HG02610 (cell line): ENCODE measurements around the gene FAM24A.

ENCODE experiments used
- ATAC-seq: cut with Tn5 transposase; IDR thresholded peaks from one replicate; pipeline ENCODE4 v1.9.1; 2021; ENCODE audit warnings: mild to moderate bottlenecking, moderate library complexity; ENCODE audit not compliant: unreplicated experiment

Gene FAM24A

DNA sequence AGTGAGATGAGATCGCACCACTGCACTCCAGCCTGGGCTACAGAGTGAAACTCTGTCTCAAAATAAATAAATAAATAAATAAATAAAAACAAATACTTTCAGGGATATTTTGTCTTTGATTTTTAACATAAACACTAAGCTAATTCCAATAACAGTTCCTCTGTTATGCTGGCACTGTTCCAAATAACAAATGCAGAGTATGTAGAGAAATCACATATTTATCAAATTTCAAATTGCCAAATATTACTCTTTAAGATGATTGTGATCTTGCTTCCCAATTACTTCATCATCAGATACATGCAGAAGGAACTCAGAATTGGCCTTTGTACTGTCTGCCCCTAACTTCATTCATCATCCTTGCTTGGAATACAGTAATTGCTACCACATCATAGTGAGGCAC is 19.7 kb downstream of the FAM24A start:
- no peak for ATAC-seq

DNA sequence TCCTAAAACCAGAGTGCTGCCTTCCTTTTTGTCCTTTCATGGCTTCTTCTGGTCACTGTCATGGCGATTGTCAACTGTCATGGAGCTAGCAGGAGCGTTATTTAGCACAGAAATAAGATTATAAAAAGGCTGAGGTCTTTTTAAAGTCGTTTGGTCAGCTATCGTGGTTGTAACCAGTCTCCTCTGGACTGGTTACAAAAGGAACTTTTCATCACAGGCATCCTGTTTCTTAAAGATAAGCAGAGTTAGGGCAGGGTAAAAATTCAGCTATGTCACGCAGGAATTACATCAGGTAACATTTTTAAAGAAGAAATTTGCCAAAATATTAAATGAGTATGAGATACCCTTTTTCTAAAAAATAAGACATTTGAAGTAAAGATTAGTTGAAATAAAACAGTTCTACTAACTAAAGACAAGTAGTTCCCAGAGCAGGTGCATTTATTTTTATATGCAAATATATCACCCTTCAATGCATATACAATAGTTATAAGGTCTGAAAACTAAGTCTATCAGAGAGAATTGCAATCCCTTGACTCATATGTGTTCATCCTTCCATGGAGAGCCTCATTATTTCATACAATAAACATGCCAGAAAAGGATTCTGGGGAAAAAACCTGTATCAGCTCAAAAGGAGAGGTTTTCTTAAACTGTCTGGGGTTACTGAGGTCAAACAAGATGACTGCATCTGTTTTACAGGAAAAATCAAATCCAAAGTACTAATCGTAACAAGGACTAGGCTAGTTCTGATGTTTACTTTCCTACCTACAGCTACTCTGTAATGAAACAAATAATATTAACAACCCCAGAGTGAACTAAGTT is 20.9 kb downstream of the FAM24A start:
- ATAC-seq, result no peak

DNA sequence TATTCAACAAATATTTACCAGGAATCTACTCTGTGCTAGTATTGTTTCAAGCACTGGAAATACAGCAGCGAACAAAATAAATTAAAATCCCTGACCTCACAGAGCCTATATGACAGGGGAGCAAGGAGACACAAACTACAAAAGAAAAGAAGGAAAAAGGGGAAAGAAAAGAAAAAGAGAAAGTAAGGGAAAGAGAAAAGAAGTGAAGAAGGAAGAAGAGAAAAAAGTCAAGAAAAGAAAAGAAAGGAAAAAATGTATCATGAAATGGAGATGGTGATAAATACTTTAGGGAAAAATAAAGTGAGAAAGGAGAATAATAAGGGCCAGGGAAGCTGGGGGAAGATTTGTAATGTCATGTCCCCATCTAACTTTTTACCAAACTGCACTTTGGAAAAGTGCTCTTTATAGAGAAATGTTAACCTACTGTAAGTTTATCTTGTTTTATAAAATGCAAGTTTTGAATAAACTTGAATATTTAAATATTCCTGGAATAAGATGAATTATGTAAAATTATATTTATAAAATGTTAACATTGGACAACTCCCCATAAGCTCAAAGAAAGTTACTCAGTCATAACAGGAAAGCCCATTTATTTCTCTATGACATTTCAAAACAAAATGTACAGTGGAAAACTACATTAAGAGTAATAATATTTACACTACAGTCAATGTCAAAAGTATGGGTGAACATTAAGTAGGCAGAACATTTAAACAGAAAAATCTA is 28.9 kb downstream of the FAM24A start:
- ATAC-seq, result no peak

DNA sequence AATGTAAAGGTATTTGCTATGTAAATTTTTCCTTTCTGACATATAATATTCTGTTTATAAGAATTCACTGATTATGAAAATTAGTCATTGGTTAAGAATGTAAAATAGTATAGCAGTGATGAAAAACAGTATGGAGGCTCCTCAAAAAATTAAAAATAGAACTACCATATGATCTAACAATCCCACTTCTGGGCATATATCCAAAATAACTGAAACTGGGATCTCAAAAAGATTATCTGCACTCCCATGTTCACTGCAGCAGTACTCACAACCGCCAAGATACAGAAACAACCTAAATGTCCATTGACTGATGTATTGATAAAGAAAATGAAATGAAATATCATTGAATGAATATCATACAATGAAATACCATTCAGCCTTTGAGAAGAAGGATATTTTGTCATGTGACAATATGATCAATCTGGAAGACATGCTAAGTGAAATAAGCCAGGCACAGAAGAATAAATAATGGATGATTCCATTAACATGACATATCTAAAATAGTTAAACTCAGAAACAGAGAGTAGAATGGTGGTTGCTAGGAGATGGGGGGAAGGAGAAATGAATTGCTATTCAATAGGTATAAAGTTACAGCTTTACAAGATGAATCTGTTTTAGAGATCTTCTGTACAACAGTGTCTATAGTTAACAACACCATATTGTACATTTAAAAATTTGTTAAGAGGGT is 29.6 kb downstream of the FAM24A start:
- no peak for ATAC-seq

DNA sequence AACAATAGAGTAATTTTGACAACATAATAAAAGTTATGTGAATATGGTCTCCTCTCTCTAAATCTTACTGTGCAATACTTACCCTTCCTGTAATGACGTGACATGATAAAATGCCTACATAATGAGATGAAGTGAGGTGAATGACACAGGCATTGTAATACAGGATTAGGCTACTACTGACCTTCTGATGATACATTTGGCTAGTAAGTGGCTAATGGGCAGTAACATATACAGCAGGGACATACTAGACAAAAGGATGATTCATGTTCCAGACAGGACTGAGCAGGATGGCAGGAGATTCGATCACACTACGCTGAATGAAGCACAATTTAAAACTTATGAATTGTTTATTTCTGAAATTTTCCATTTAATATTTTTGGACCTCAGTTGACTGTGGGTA is 38.9 kb downstream of the FAM24A start:
- no peak for ATAC-seq

DNA sequence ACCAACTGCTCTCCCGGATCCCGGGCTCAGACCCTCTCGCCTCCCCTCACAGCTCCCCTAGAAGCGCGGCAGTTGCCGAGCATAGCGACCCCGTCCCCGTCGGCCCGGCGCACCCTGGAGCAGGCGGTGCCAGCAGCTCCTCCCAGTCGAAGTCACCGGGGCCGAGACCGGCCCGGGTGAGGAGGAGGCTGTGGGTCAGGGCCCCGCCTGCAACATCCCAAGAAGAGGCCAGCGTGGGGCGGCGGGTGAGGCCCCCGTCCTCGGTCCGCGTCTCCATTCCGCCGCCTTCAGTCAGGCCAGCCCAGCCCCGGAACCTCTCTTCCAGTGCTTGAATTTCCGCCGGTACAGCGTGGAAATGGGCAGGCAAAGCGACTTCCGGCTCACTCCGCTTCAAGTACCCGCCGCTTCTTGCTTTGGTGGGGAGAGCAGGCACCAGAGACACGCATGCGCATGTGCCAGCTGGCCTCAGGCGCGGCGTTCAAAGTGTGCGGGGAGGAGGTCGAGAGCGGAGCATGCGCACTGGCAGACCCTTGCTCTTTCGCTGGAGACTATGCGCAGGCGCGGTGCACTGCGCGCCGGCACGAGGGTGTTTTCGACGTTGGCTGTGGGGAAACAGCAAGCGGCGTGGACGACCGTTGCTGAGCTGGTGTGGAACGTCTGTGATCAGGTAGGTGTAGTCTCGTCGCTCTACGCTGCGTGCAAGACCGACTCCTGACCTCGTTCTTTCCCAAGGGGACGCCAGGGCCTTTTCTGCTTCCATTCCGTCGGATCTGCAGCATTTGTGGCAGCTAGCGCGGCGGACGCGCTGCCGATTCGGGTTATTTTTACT is 43.7 kb downstream of the FAM24A start, which contains the start of gene C10orf88:
Gene C10orf88, minus strand, starts transcription at position 326 of the 829 bp plus-strand sequence. Its CDS starts 49 bp downstream, at position 277.
- peak; percentile 97 for ATAC-seq

DNA sequence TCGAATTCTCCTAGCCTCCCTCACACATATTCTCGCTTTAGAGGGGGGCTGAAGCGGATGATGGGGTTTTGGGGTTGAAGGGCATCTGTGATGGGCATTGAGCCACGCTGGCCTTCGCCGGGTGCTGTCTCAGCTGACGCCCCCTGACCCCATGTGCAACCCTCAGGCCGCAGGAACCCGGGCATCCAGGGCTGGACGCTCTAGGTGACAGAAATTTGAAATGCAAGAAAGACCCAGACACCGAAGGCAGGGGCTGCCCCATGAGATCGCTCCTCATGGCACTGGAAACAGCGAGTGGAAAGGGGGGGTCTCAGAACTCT is 44.3 kb downstream of the FAM24A start:
- no peak for ATAC-seq

DNA sequence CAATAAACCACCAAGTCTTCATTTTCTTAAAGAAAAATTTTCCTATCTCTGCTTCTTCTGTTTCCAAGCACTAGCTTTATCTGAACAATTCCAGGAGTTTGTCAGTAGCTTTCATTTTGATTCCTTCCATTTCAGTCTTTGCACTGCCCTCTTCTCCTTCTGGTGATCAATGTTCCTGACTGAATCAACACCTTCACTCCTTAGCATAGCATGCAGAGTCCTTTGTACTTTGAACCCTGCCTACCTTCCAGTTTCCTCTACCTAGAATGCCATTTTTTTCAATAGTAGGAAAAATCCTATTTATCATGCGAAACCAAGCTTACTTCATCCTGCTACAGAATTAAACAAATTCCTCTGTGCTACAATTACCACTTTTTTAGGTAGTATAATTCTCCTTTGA is 45.5 kb downstream of the FAM24A start:
- no peak for ATAC-seq

DNA sequence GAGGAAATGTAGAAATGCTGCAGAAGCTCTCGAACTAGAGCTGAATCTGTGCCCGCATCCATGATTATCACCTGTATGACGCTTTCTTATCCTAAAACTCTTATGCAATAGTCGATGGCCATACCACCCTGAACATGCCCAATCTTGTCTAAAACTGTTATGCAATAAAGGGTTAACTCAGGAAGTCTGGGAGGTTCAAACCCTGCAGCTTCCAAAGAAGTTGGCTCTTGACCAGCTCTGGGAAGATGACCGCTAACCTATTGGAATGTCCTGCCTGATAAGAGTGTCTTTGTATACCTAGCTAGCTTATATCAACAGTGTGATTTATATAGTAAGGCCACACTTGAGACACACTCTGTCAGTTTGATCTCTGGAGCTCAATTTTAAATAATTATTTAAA is 47.1 kb downstream of the FAM24A start:
- no peak for ATAC-seq

DNA sequence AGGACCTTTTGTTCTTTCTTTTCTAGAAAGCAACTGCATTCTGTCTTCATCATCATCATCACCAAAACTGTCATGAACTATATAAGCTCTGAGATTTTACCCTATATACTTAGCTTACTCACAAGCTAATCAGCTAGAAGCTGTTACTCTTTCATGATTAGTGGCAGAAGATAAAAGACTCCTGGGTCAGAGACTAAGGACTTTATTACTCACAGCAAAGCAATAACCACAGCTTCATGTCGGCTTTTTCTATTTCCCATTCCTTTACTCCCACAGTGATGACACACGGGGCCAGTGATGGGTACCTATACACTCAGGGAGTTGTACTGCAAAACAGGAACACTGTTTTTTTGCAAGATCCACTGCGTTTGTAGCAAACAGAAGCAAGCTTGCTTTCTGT is 52.0 kb downstream of the FAM24A start:
- ATAC-seq, result no peak
